IMR-90 (cell line): ENCODE results near the gene CABP2. TPM values are rescaled to one million over a fixed set of nuclear protein-coding genes. Genes with fewer than 3 reads are reported as not detected.

Experiments
- ATAC-seq: fragments of 200-7000 bp; cut with Tn5 transposase; 2 replicates; pipeline ENCODE4 v1.9.1; 2020; ENCODE audit warnings: low read depth, mild to moderate bottlenecking, moderate library complexity
- BruUV-seq: library from RNA; stranded (reverse); fragments of 400-500 nt; replicated peaks from 2 replicates; lab custom pipeline; 2021; lab: Mats Ljungman, UMichigan
- CTCF ChIA-PET: fragments of 300-600 bp; formaldehyde crosslinking; extraction: SDS; loops from one replicate; lab custom pipeline; 2021; ENCODE audit warnings: antibody characterized with exemption; lab: Yijun Ruan, JAX
- POLR2A ChIA-PET: fragments of 300-600 bp; sonication (Branson Sonifier 250); formaldehyde crosslinking; loops from one replicate; lab custom pipeline; 2022; ENCODE audit warnings: antibody characterized with exemption; ENCODE audit not compliant: unreplicated experiment; lab: Charles Lee
- DNase-seq: peaks from one replicate; pipeline ENCODE4 v3.0.0; 2013
- H2AFZ ChIP-seq: replicated peaks from 2 replicates; pipeline ENCODE3; 2013; ENCODE audit warnings: low read length, mild to moderate bottlenecking; ENCODE audit not compliant: poor library complexity
- H2AK5ac ChIP-seq: 2 replicates; pipeline ENCODE4 v1.6.1; 2013; ENCODE audit warnings: low read depth, low read length, inconsistent platforms
- H2AK9ac ChIP-seq: replicated peaks from 2 replicates; pipeline ENCODE3; 2013; ENCODE audit warnings: mild to moderate bottlenecking, low read depth, low read length, moderate library complexity; ENCODE audit not compliant: poor library complexity
- H2BK120ac ChIP-seq: 2 replicates; pipeline ENCODE4 v1.6.1; 2013; ENCODE audit warnings: low read depth, low read length, inconsistent platforms
- H2BK15ac ChIP-seq: 3 replicates; pipeline ENCODE4 v1.6.1; 2013; ENCODE audit warnings: low read depth, low read length, inconsistent platforms
- H2BK20ac ChIP-seq: 2 replicates; pipeline ENCODE4 v1.6.1; 2013; ENCODE audit warnings: low read depth, mild to moderate bottlenecking, inconsistent platforms, low read length, moderate library complexity
- H2BK5ac ChIP-seq: 2 replicates; pipeline ENCODE4 v1.6.1; 2013; ENCODE audit warnings: mild to moderate bottlenecking, low read depth, low read length, inconsistent platforms; ENCODE audit not compliant: poor library complexity, severe bottlenecking
- H3K14ac ChIP-seq: replicated peaks from 2 replicates; pipeline ENCODE4 v1.6.1; 2013; ENCODE audit warnings: low read depth, low read length, inconsistent platforms
- H3K18ac ChIP-seq: 2 replicates; pipeline ENCODE4 v1.6.1; 2013; ENCODE audit warnings: low read depth, low read length, control low read depth
- H3K23ac ChIP-seq: 2 replicates; pipeline ENCODE4 v1.6.1; 2013; ENCODE audit warnings: low read depth, low read length, inconsistent platforms
- H3K27ac ChIP-seq: 2 replicates; pipeline ENCODE4 v1.5.1; 2013; ENCODE audit warnings: mild to moderate bottlenecking, control low read depth, low read length; ENCODE audit not compliant: insufficient read depth
- H3K27me3 ChIP-seq: 2 replicates; pipeline ENCODE4 v1.6.1; 2013; ENCODE audit warnings: low read length; ENCODE audit not compliant: control insufficient read depth, insufficient read depth
- H3K36me3 ChIP-seq: 2 replicates; pipeline ENCODE4 v1.6.1; 2013; ENCODE audit warnings: low read length, mixed read lengths; ENCODE audit not compliant: control insufficient read depth, insufficient read depth
- H3K4ac ChIP-seq: 2 replicates; pipeline ENCODE4 v1.6.1; 2013; ENCODE audit warnings: low read depth, low read length, inconsistent platforms
- H3K4me1 ChIP-seq: 2 replicates; pipeline ENCODE4 v1.6.1; 2013; ENCODE audit warnings: low read length, mixed read lengths; ENCODE audit not compliant: control insufficient read depth, insufficient read depth
- H3K4me2 ChIP-seq: 2 replicates; pipeline ENCODE4 v1.6.1; 2013; ENCODE audit warnings: low read depth, mild to moderate bottlenecking, control low read depth, low read length, moderate library complexity
- H3K4me3 ChIP-seq: 2 replicates; pipeline ENCODE4 v1.5.1; 2013; ENCODE audit warnings: low read depth, mild to moderate bottlenecking, control low read depth, low read length, moderate library complexity; ENCODE audit not compliant: insufficient read depth
- H3K56ac ChIP-seq: 2 replicates; pipeline ENCODE4 v1.6.1; 2013; ENCODE audit warnings: low read length, inconsistent platforms; ENCODE audit not compliant: insufficient read depth; ENCODE audit errors: extremely low read depth
- H3K79me1 ChIP-seq, 2 experiments: 2 replicates each; pipeline ENCODE4 v1.6.1; 2013; ENCODE audit warnings: low read length in 2 of 2, inconsistent platforms in 1 of 2, low read depth in 1 of 2
- H3K9ac ChIP-seq: 2 replicates; pipeline ENCODE4 v1.6.1; 2013; ENCODE audit warnings: low read depth, low read length, control low read depth
- H3K9me1 ChIP-seq: 2 replicates; pipeline ENCODE4 v1.6.1; 2013; ENCODE audit warnings: low read length, inconsistent platforms; ENCODE audit not compliant: insufficient read depth
- H3K9me3 ChIP-seq: 2 replicates; pipeline ENCODE4 v1.6.1; 2013; ENCODE audit warnings: low read length; ENCODE audit not compliant: control insufficient read depth, insufficient read depth
- H4K20me1 ChIP-seq: 2 replicates; pipeline ENCODE4 v1.6.1; 2013; ENCODE audit warnings: low read length, inconsistent platforms; ENCODE audit not compliant: insufficient read depth
- H4K5ac ChIP-seq: 2 replicates; pipeline ENCODE4 v1.6.1; 2013; ENCODE audit warnings: mild to moderate bottlenecking, low read depth, low read length, control low read depth
- H4K8ac ChIP-seq, 2 experiments: 2 replicates each; pipeline ENCODE4 v1.6.1; 2013; ENCODE audit warnings: low read depth in 2 of 2, low read length in 2 of 2, control low read depth in 1 of 2, inconsistent platforms in 1 of 2
- H4K91ac ChIP-seq: 2 replicates; pipeline ENCODE4 v1.6.1; 2013; ENCODE audit warnings: low read depth, low read length, inconsistent platforms; ENCODE audit not compliant: insufficient read depth
- BHLHE40 ChIP-seq: fragments of 150-350 bp; IDR thresholded peaks from 2 replicates; pipeline ENCODE4 v1.6.1; 2016; ENCODE audit warnings: mild to moderate bottlenecking, low read depth, low read length
- CEBPB ChIP-seq: IDR thresholded peaks from 2 replicates; pipeline ENCODE4 v1.6.1; 2012; ENCODE audit warnings: low read depth, low read length, improper control_type of control experiment
- CHD1 ChIP-seq: IDR thresholded peaks from 2 replicates; pipeline ENCODE4 v1.6.1; 2012; ENCODE audit warnings: low read depth, low read length, improper control_type of control experiment
- CTCF ChIP-seq: conservative IDR thresholded peaks from 2 replicates; pipeline ENCODE4 v1.5.1; 2012; ENCODE audit warnings: mild to moderate bottlenecking, low read depth, low read length, improper control_type of control experiment
- ELK1 ChIP-seq: fragments of 150-350 bp; IDR thresholded peaks from 2 replicates; pipeline ENCODE4 v1.6.1; 2016; ENCODE audit warnings: low read depth, mild to moderate bottlenecking, low read length, moderate library complexity, borderline replicate concordance
- MAZ ChIP-seq: IDR thresholded peaks from 2 replicates; pipeline ENCODE4 v1.6.1; 2012; ENCODE audit warnings: low read depth, mild to moderate bottlenecking, low read length, improper control_type of control experiment, moderate library complexity, borderline replicate concordance
- MXI1 ChIP-seq: IDR thresholded peaks from 2 replicates; pipeline ENCODE4 v1.6.1; 2012; ENCODE audit warnings: low read depth, mild to moderate bottlenecking, low read length, moderate library complexity, borderline replicate concordance
- NFE2L2 ChIP-seq: fragments of 150-350 bp; IDR thresholded peaks from 2 replicates; pipeline ENCODE4 v1.6.1; 2016; ENCODE audit warnings: low read depth, mild to moderate bottlenecking, low read length
- POLR2A ChIP-seq: IDR thresholded peaks from 2 replicates; pipeline ENCODE4 v1.6.1; 2012; ENCODE audit warnings: mild to moderate bottlenecking, low read depth, low read length
- RAD21 ChIP-seq: IDR thresholded peaks from 2 replicates; pipeline ENCODE4 v1.6.1; 2012; ENCODE audit warnings: low read length, improper control_type of control experiment
- RCOR1 ChIP-seq: IDR thresholded peaks from 2 replicates; pipeline ENCODE4 v1.6.1; 2012; ENCODE audit warnings: mild to moderate bottlenecking, low read length, improper control_type of control experiment; ENCODE audit not compliant: insufficient replicate concordance
- RFX5 ChIP-seq: IDR thresholded peaks from 2 replicates; pipeline ENCODE4 v1.8.0; 2012; ENCODE audit warnings: low read depth, mild to moderate bottlenecking, low read length, moderate library complexity
- WGBS, 2 experiments: methylation state at CpG; one replicate each; pipeline versions ENCODE4 v1.1.5 to v1.1.7; 2013; ENCODE audit warnings: missing lambda C conversion rate in 2 of 2; ENCODE audit not compliant: insufficient read length in 1 of 2; ENCODE audit errors: extremely low coverage in 2 of 2; 5-methylcytosine and 5-hydroxymethylcytosine counted together
- dilution Hi-C: fragments of 300-500 bp; cut with HindIII; formaldehyde crosslinking; loops from one replicate; pipeline ENCODE4 v1.14.3; 2018; ENCODE audit warnings: low sequenced_read_pairs; ENCODE audit not compliant: unreplicated experiment
- in situ Hi-C: fragments of 300-500 bp; cut with MboI; formaldehyde crosslinking; loops from 3 replicates; pipeline ENCODE4 v1.14.3; 2019; ENCODE audit warnings: low sequenced_read_pairs, inconsistent platforms, mixed read lengths
- intact Hi-C: fragments of 100-400 bp; cut with micrococcal nuclease; formaldehyde crosslinking; loops from 2 replicates; pipeline ENCODE4 v1.10.0; 2022
- polyA plus RNA-seq, 3 experiments: library from polyadenylated mRNA; depleted of rRNA; stranded (reverse); fragments of >200 nt; gene quantifications; 2 replicates each; pipeline ENCODE4 v1.2.3, GENCODE V29; 2012; ENCODE audit warnings: low replicate concordance in 1 of 3
- total RNA-seq: library from RNA; depleted of rRNA; stranded (reverse); fragments of >200 nt; gene quantifications from 2 replicates; pipeline ENCODE4 v1.2.3, GENCODE V29; 2012

CABP2 gene
- total and polyA plus RNA-seq, 2 of the 4 experiments (the other 2 are of a cell fraction): not detected

GRCh38 chr11:67506426-67507051, 16.7 kb downstream of the CABP2 start (continued):
- TF ChIP-seq NFE2L2: no peak
- no peak for TF ChIP-seq POLR2A

- in situ Hi-C loops: no loop called here
- no TSS peak for BruUV-seq
- CTCF ChIA-PET: no interaction called here
- Histone ChIP-seq H3K4me1 (peaks cover 14% of the 10 kb centered on the region), H2BK5ac (peak overlapping the region; percentile 74), H4K91ac (peak overlapping the region; percentile 36), H3K27ac (peak overlapping the region; percentile 65), H3K14ac (peak overlapping the region; percentile 25), H4K8ac (peak overlapping the region; percentile 63 to 91; a peak in 3 of 4 replicates), H3K9me1 (peaks cover 4% of the 10 kb centered on the region), H2BK15ac (no peak overlapping the region), H3K9ac (peak overlapping the region; percentile 56), H2AK5ac (peak overlapping the region; percentile 51), H2BK20ac (no peak overlapping the region; the same call in 1 of the 2 replicates), H2AK9ac (peak overlapping the region; percentile 89), H2BK120ac (peak overlapping the region; percentile 37), H3K4ac (peak overlapping the region; percentile 83), H3K36me3 (peaks cover 7% of the 10 kb centered on the region), H2AFZ (peak overlapping the region; percentile 85), H3K9me3 (no peaks in the 10 kb centered on the region), H3K4me3 (peak overlapping the region; percentile 23; the same call in 1 of the 2 replicates), H3K56ac (peak overlapping the region; percentile 65; the same call in 1 of the 2 replicates), H3K4me2 (peak overlapping the region; percentile 77), H4K5ac (peak overlapping the region; percentile 46), H3K79me1 (peaks cover 4 to 42% of the 10 kb centered on the region in 2 experiments; a peak in 3 of 4 replicates), H4K20me1 (no peaks in the 10 kb centered on the region), H3K18ac (no peak overlapping the region; the same call in 1 of the 2 replicates), H3K23ac (peak overlapping the region; percentile 89; the same call in 1 of the 2 replicates), H3K27me3 (no peaks in the 10 kb centered on the region)
- peak; percentile 43 for ATAC-seq
- intact Hi-C loops: loop anchor here (1.0 to 2.0 kb wide), 2 partner anchors 62 to 159 kb away; partner anchors contain the start of gene CORO1B
- dilution Hi-C loops: no loop called here
- POLR2A ChIA-PET: no interaction called here
- 0% methylated on average over 1 of the region's 17 CpGs; no CpG with 5 or more reads in 1 of the 2 experiments for WGBS, 2 experiments
- peak; percentile 78 for DNase-seq
- TF ChIP-seq RFX5 (no peak), MAZ (peak; percentile 48; the same call in 1 of the 2 replicates), CEBPB (no peak), RCOR1 (peak; percentile 65), RAD21 (peak; percentile 82), ELK1 (no peak), CTCF (peak; percentile 94), NFE2L2 (no peak), CHD1 (no peak), BHLHE40 (no peak), MXI1 (peak; percentile 78)
Measured at GRCh38 chr11:67505605-67506396, 17.4 kb downstream of the CABP2 start.
